Smooth muscle cell (in vitro differentiated cells): ENCODE measurements around the gene APELA. TPM values are rescaled to one million over a fixed set of nuclear protein-coding genes. Genes with fewer than 3 reads are reported as not detected.

ENCODE experiments used
- DNase-seq: peaks from one replicate; lab custom pipeline; 2025; ENCODE audit not compliant: unreplicated experiment; lab: John Stamatoyannopoulos, UW
- H2AFZ ChIP-seq: fragments of 200-600 bp; sonication (generic); 2 replicates; pipeline ENCODE4 v1.6.0; 2016; ENCODE audit warnings: antibody characterized with exemption, low read depth, mild to moderate bottlenecking
- H3F3A ChIP-seq: fragments of 200-600 bp; sonication (generic); 2 replicates; pipeline ENCODE4 v1.6.0; 2017; ENCODE audit warnings: antibody characterized with exemption, low read depth
- H3K27ac ChIP-seq: fragments of 200-600 bp; sonication (generic); 2 replicates; pipeline ENCODE4 v1.5.1; 2016; ENCODE audit warnings: low read depth, mild to moderate bottlenecking
- H3K27me3 ChIP-seq: fragments of 200-600 bp; sonication (generic); 2 replicates; pipeline ENCODE4 v1.6.1; 2016; ENCODE audit warnings: low read depth, mild to moderate bottlenecking
- H3K36me3 ChIP-seq: fragments of 200-600 bp; sonication (generic); 2 replicates; pipeline ENCODE4 v1.5.1; 2016; ENCODE audit warnings: low read depth
- H3K4me1 ChIP-seq: fragments of 200-600 bp; sonication (generic); 2 replicates; pipeline ENCODE4 v1.5.1; 2016; ENCODE audit warnings: low read depth
- H3K4me2 ChIP-seq: fragments of 200-600 bp; sonication (generic); 2 replicates; pipeline ENCODE4 v1.6.0; 2016; ENCODE audit warnings: mild to moderate bottlenecking
- H3K4me3 ChIP-seq: fragments of 200-600 bp; sonication (generic); 2 replicates; pipeline ENCODE4 v1.5.1; 2016; ENCODE audit warnings: mild to moderate bottlenecking
- H3K79me2 ChIP-seq: fragments of 200-600 bp; sonication (generic); 2 replicates; pipeline ENCODE4 v1.6.0; 2016; ENCODE audit warnings: low read depth, mild to moderate bottlenecking
- H3K9ac ChIP-seq: fragments of 200-600 bp; sonication (generic); 2 replicates; pipeline ENCODE4 v1.6.0; 2016; ENCODE audit warnings: low read depth
- H3K9me3 ChIP-seq: fragments of 200-600 bp; sonication (generic); replicated peaks from 2 replicates; pipeline ENCODE4 v1.5.1; 2016; ENCODE audit warnings: low read depth
- H4K20me1 ChIP-seq: fragments of 200-600 bp; sonication (generic); 2 replicates; pipeline ENCODE4 v1.6.0; 2016; ENCODE audit warnings: low read depth
- CTCF ChIP-seq: fragments of 200-600 bp; sonication (generic); IDR thresholded peaks from 2 replicates; pipeline ENCODE4 v1.5.1; 2017; ENCODE audit warnings: borderline replicate concordance, mild to moderate bottlenecking, antibody characterized with exemption; ENCODE audit not compliant: insufficient read depth, poor library complexity, severe bottlenecking
- WGBS: methylation state at CpG from one replicate; pipeline ENCODE4 v1.1.7; 2016; ENCODE audit warnings: low lambda C conversion rate; 5-methylcytosine and 5-hydroxymethylcytosine counted together
- polyA plus RNA-seq: library from polyadenylated mRNA; unstranded; fragments of >200 nt; fragmentation: Nextera tagmentation; extraction: Ambion mirVana; gene quantifications from 2 replicates; pipeline ENCODE4 v1.2.1, GENCODE V29; 2016
- total RNA-seq: library from RNA; depleted of rRNA; stranded (reverse); fragments of >200 nt; gene quantifications from 2 replicates; pipeline ENCODE4 v1.2.3, GENCODE V29; 2014

Gene APELA
- total and polyA plus RNA-seq, 2 experiments from 2014 or later, result 0.09 TPM; not detected in 1

GRCh38 chr4:164871673-164872072 lies 5.3 kb upstream of the APELA start:
- no peak overlapping the region for H3K27ac ChIP-seq
- H3K9ac ChIP-seq, result no peak overlapping the region
- H3K4me3 ChIP-seq, result no peak overlapping the region
- no peaks in the 10 kb centered on the region for H3K9me3 ChIP-seq
- no peaks in the 10 kb centered on the region for H3F3A ChIP-seq
- H3K36me3 ChIP-seq, result no peaks in the 10 kb centered on the region
- H3K79me2 ChIP-seq, result no peaks in the 10 kb centered on the region
- 81% methylated on average over 4 of the region's 4 CpGs for WGBS
- no peaks in the 10 kb centered on the region for H3K27me3 ChIP-seq
- no peak overlapping the region for H3K4me2 ChIP-seq
- no peak for DNase-seq
- no peak overlapping the region for H2AFZ ChIP-seq
- peaks cover 4% of the 10 kb centered on the region for H3K4me1 ChIP-seq
- TF ChIP-seq CTCF, result no peak
- H4K20me1 ChIP-seq, result no peaks in the 10 kb centered on the region

GRCh38 chr4:164872481-164872880 lies 4.5 kb upstream of the APELA start:
- DNase-seq, result no peak
- H3K9me3 ChIP-seq, result no peaks in the 10 kb centered on the region
- no peaks in the 10 kb centered on the region for H3F3A ChIP-seq
- H2AFZ ChIP-seq, result no peak overlapping the region
- TF ChIP-seq CTCF, result no peak
- no peak overlapping the region for H3K4me2 ChIP-seq
- no peak overlapping the region for H3K9ac ChIP-seq
- WGBS, result 94% methylated on average over 3 of the region's 3 CpGs
- no peaks in the 10 kb centered on the region for H4K20me1 ChIP-seq
- no peaks in the 10 kb centered on the region for H3K79me2 ChIP-seq
- H3K27me3 ChIP-seq, result no peaks in the 10 kb centered on the region
- no peaks in the 10 kb centered on the region for H3K36me3 ChIP-seq
- H3K27ac ChIP-seq, result no peak overlapping the region
- H3K4me3 ChIP-seq, result no peak overlapping the region
- peaks cover 12% of the 10 kb centered on the region for H3K4me1 ChIP-seq

GRCh38 chr4:164874789-164875188 lies 2.2 kb upstream of the APELA start:
- Histone ChIP-seq H4K20me1 (no peaks in the 10 kb centered on the region), H3F3A (no peaks in the 10 kb centered on the region), H3K4me1 (peaks cover 25% of the 10 kb centered on the region), H3K9ac (no peak overlapping the region), H3K4me2 (no peak overlapping the region), H3K27ac (no peak overlapping the region), H3K27me3 (peaks cover 7% of the 10 kb centered on the region), H3K36me3 (no peaks in the 10 kb centered on the region), H3K79me2 (no peaks in the 10 kb centered on the region), H3K9me3 (no peaks in the 10 kb centered on the region), H3K4me3 (no peak overlapping the region), H2AFZ (no peak overlapping the region)
- no peak for TF ChIP-seq CTCF
- no peak for DNase-seq
- WGBS, result 60% methylated on average over 3 of the region's 3 CpGs

GRCh38 chr4:164880489-164881262 lies 3.7 kb downstream of the APELA start:
- Histone ChIP-seq H2AFZ (no peak overlapping the region), H3K27me3 (peaks cover 7% of the 10 kb centered on the region), H3K9me3 (no peaks in the 10 kb centered on the region), H4K20me1 (no peaks in the 10 kb centered on the region), H3K4me2 (no peak overlapping the region), H3K36me3 (no peaks in the 10 kb centered on the region), H3K4me1 (peaks cover 33% of the 10 kb centered on the region), H3K4me3 (no peak overlapping the region), H3F3A (no peaks in the 10 kb centered on the region), H3K9ac (no peak overlapping the region), H3K79me2 (no peaks in the 10 kb centered on the region), H3K27ac (no peak overlapping the region)
- no peak for DNase-seq
- WGBS, result 50% methylated on average over 1 of the region's 1 CpG
- no peak for TF ChIP-seq CTCF
